K562 (cell line): ENCODE results near the gene SLC34A3. TPM values are rescaled to one million over a fixed set of nuclear protein-coding genes. Genes with fewer than 3 reads are reported as not detected.
A peak's percentile ranks its signal among the peaks of the same experiment; 100 is the strongest.

Experiments
- ATAC-seq: fragments of 200-7000 bp; cut with Tn5 transposase; 3 replicates; pipeline ENCODE4 v1.9.1; 2020; ENCODE audit warnings: moderate library complexity
- BruUV-seq: library from RNA; stranded (reverse); fragments of 400-500 nt; replicated peaks from 2 replicates; lab custom pipeline; 2021; lab: Mats Ljungman, UMichigan
- CTCF ChIA-PET: fragments of 300-600 bp; formaldehyde crosslinking; extraction: SDS; loops from one replicate; lab custom pipeline; 2021; ENCODE audit warnings: low intra/inter-chr PET ratio; lab: Yijun Ruan, JAX
- POLR2A ChIA-PET: fragments of 300-600, 350-650 bp; sonication (Branson Sonifier 250); formaldehyde crosslinking; extraction: SDS; loops from one replicate; lab custom pipeline; 2021; ENCODE audit warnings: antibody characterized with exemption, inconsistent platforms; lab: Yijun Ruan, JAX
- DNase-seq, 4 experiments: peaks; one replicate each; pipeline versions ENCODE4 v3.0.0 to v3.0.0-alpha.2; 2011 to 2018; ENCODE audit warnings: low spot score in 3 of 4, mixed read lengths in 3 of 4; ENCODE audit errors: extremely low read depth in 1 of 4
- FAIRE-seq: peaks from 2 replicates; lab custom pipeline; 2011; peaks lifted over from hg19 to GRCh38; lab: Jason Lieb, UNC
- H2AFZ ChIP-seq: 2 replicates; pipeline ENCODE4 v1.6.0; 2011; ENCODE audit warnings: low read depth, low read length, control low read depth, inconsistent platforms
- H3K27ac ChIP-seq: fragments of 200-600 bp; 3 replicates; pipeline ENCODE4 v1.8.0; 2011; ENCODE audit warnings: low read depth, mild to moderate bottlenecking, control low read depth, inconsistent platforms, low read length, moderate library complexity, mixed read lengths; ENCODE audit errors: extremely low read depth
- H3K27me3 ChIP-seq, 2 experiments: fragments of 300-600 bp in 1 of 2; 2 replicates in 1 of 2; 3 replicates in 1 of 2; pipeline versions ENCODE4 v1.6.0 to v1.8.0; 2011; ENCODE audit warnings: inconsistent platforms in 2 of 2, low read length in 2 of 2, mild to moderate bottlenecking in 1 of 2, mixed read lengths in 1 of 2, moderate library complexity in 1 of 2; ENCODE audit not compliant: control insufficient read depth in 2 of 2, insufficient read depth in 2 of 2
- H3K36me3 ChIP-seq: fragments of 300-600 bp; 3 replicates; pipeline ENCODE4 v1.8.0; 2011; ENCODE audit warnings: mild to moderate bottlenecking, low read length, inconsistent platforms; ENCODE audit not compliant: control insufficient read depth, insufficient read depth
- H3K4me1 ChIP-seq, 2 experiments: fragments of 200-600 bp in 1 of 2; replicated peaks in 1 of 2; 2 replicates in 1 of 2; 3 replicates in 1 of 2; pipeline versions ENCODE4 v1.5.1 to v1.8.0; 2011; ENCODE audit warnings: inconsistent platforms in 2 of 2, low read length in 2 of 2, mild to moderate bottlenecking in 1 of 2, mixed read lengths in 1 of 2, moderate library complexity in 1 of 2; ENCODE audit not compliant: control insufficient read depth in 2 of 2, insufficient read depth in 2 of 2
- H3K4me2 ChIP-seq: 2 replicates; pipeline ENCODE4 v1.6.1; 2011; ENCODE audit warnings: low read length, control low read depth, inconsistent platforms, mixed read lengths; ENCODE audit not compliant: insufficient read depth
- H3K4me3 ChIP-seq: fragments of 200-600 bp; sonication (generic), shearing (Covaris generic); 2 replicates; pipeline ENCODE4 v1.5.1; 2016; ENCODE audit warnings: control low read depth, inconsistent platforms
- H3K79me2 ChIP-seq: fragments of 200-600 bp; 3 replicates; pipeline ENCODE4 v1.8.0; 2011; ENCODE audit warnings: low read length, inconsistent platforms; ENCODE audit not compliant: control insufficient read depth, insufficient read depth
- H3K9ac ChIP-seq, 2 experiments: 2 replicates each; pipeline versions ENCODE4 v1.6.0 to v1.6.1; 2011; ENCODE audit warnings: low read depth in 2 of 2, low read length in 2 of 2, control low read depth in 1 of 2, inconsistent platforms in 1 of 2, mild to moderate bottlenecking in 1 of 2, mixed read lengths in 1 of 2; ENCODE audit not compliant: insufficient read depth in 1 of 2
- H3K9me1 ChIP-seq: one replicate; pipeline ENCODE4 v1.6.0; 2011; ENCODE audit warnings: inconsistent platforms, mild to moderate bottlenecking, low read length, moderate library complexity; ENCODE audit not compliant: control insufficient read depth, insufficient read depth
- H3K9me3 ChIP-seq: replicated peaks from 2 replicates; pipeline ENCODE4 v1.5.1; 2011; ENCODE audit warnings: low read depth, low read length, inconsistent platforms; ENCODE audit not compliant: control insufficient read depth, insufficient read depth
- H4K20me1 ChIP-seq: replicated peaks from 2 replicates; pipeline ENCODE4 v1.6.1; 2011; ENCODE audit warnings: low read length, inconsistent platforms, mixed read lengths; ENCODE audit not compliant: control insufficient read depth, insufficient read depth
- DPF2 ChIP-seq: fragments of 450-650 bp; IDR thresholded peaks from 2 replicates; pipeline ENCODE4 v1.6.1; 2016
- ELF4 ChIP-seq: fragments of 450-650 bp; formaldehyde crosslinking; IDR thresholded peaks from 2 replicates; pipeline ENCODE4 v1.4.0; 2022; ENCODE audit warnings: missing genetic modification characterization
- RBFOX2 ChIP-seq: fragments of 200-400 bp; formaldehyde crosslinking; IDR thresholded peaks from 2 replicates; pipeline ENCODE4 v1.6.1; 2017; ENCODE audit warnings: low read depth, mild to moderate bottlenecking, low read length, moderate library complexity
- SMARCB1 ChIP-seq: IDR thresholded peaks from 2 replicates; pipeline ENCODE4 v1.6.1; 2011; ENCODE audit warnings: improper control_type of control experiment, low read depth; ENCODE audit not compliant: insufficient read length
- ZZZ3 ChIP-seq: fragments of 450-650 bp; IDR thresholded peaks from 2 replicates; pipeline ENCODE4 v1.6.1; 2016; ENCODE audit warnings: antibody characterized with exemption, mild to moderate bottlenecking, moderate library complexity
- WGBS: fragments of 100-300 bp; shearing (Covaris generic); methylation state at CpG from one replicate; pipeline ENCODE4 v1.1.6; 2016; ENCODE audit warnings: low coverage, mixed read lengths; ENCODE audit not compliant: insufficient coverage; ENCODE audit errors: missing lambda C conversion rate; 5-methylcytosine and 5-hydroxymethylcytosine counted together
- in situ Hi-C: fragments of 300-500 bp; cut with MboI; formaldehyde crosslinking; loops from 4 replicates; pipeline ENCODE4 v1.15.0; 2018; ENCODE audit warnings: inconsistent platforms, mixed read lengths
- intact Hi-C: fragments of 100-400 bp; cut with micrococcal nuclease; formaldehyde crosslinking; loops from 2 replicates; pipeline ENCODE4 v1.14.2; 2022
- polyA plus RNA-seq, 8 experiments: library from polyadenylated mRNA; depleted of rRNA in 4 of 8; stranded (reverse) in 5 of 8; unstranded in 3 of 8; fragments of >200 nt; fragmentation: Nextera tagmentation in 2 of 8; fragmentation: Illumina TruSeq in 1 of 8; extraction: Ambion mirVana in 2 of 8; extraction: Trizol in 1 of 8; gene quantifications; 2 replicates each; pipeline versions ENCODE4 v1.2.1 to v1.2.3, GENCODE V29; 2011 to 2014; ENCODE audit warnings: inconsistent platforms in 1 of 8, missing spikeins in 1 of 8
- total RNA-seq, 7 experiments: library from RNA; depleted of rRNA in 6 of 7; stranded (reverse); fragments of >200 nt in 6 of 7; fragmentation: Illumina TruSeq in 2 of 7; extraction: Trizol in 2 of 7; gene quantifications; 2 replicates each; pipeline versions ENCODE4 v1.2.1 to v1.2.3, GENCODE V29; 2011 to 2021; ENCODE audit warnings: low replicate concordance in 1 of 7
- TF ChIP-seq, protein P1 (sequence below): IDR thresholded peaks from 2 replicates; pipeline ENCODE4 v1.6.1; 2011; ENCODE audit warnings: borderline replicate concordance, low read depth, mild to moderate bottlenecking, moderate library complexity, low read length; ENCODE audit not compliant: insufficient read depth, poor library complexity, severe bottlenecking

The SLC34A3 gene
- total and polyA plus RNA-seq, 9 of the 15 experiments (the other 6 are each of a cell fraction or from before 2014, with no cell fraction given), result not detected

DNA sequence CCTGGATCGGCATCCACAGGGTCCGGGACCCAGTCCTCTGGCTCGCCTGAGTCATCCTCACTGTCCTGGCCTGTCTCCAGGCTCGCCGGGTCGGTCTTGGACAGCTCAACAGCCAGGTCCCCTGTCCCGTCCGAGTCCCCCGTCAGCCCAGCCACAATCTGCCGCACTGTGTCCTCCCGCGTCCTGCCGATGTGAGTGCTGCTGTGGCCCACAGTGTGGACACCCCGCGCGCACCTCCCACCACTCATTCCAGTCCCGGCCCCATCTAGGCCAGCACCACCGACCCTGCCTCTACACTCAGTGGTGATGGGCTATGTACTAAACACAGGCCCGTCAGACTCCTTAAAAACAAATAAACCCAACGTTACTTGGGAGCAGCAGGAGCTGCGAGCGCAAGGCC, 49.0 kb upstream of the SLC34A3 start:
- H2AFZ ChIP-seq, result no peak overlapping the region
- peak overlapping the region in 1 of 2 experiments; percentile 13; a peak in 1 of 4 replicates for H3K9ac ChIP-seq
- H3K27ac ChIP-seq, result no peak overlapping the region
- FAIRE-seq (no peak), DNase-seq (no peak), ATAC-seq (no peak)
- peaks cover 7 to 74% of the 10 kb centered on the region in 2 experiments; a peak in 4 of 5 replicates for H3K4me1 ChIP-seq
- in situ Hi-C loops, result no loop called here
- H3K9me1 ChIP-seq, result no peaks in the 10 kb centered on the region
- no peak overlapping the region for H3K4me3 ChIP-seq
- WGBS, result 95% methylated on average over 22 of the region's 22 CpGs
- peaks cover 79% of the 10 kb centered on the region; the same call in 2 of the 3 replicates for H3K36me3 ChIP-seq
- 0 out of 2 replicates have a peak, but pooled peaks cover 4% of the 10 kb centered on the region for H4K20me1 ChIP-seq
- POLR2A ChIA-PET, result interaction anchor here (0.7 to 1.2 kb wide), 2 partner anchors 16 to 19 kb away, joined by 3 read pairs; no protein-coding TSS in a partner anchor
- no TSS peak for BruUV-seq
- intact Hi-C loops, result no loop called here
- H3K27me3 ChIP-seq, result no peaks in the 10 kb centered on the region
- no peak overlapping the region for H3K4me2 ChIP-seq
- no peaks in the 10 kb centered on the region for H3K9me3 ChIP-seq
- peak; percentile 42; the same call in 1 of the 2 replicates for TF ChIP-seq RBFOX2
- no peak for TF ChIP-seq ELF4
- TF ChIP-seq ZZZ3, result no peak
- TF ChIP-seq SMARCB1, result no peak
- TF ChIP-seq DPF2, result no peak
- TF ChIP-seq, protein P1, sequence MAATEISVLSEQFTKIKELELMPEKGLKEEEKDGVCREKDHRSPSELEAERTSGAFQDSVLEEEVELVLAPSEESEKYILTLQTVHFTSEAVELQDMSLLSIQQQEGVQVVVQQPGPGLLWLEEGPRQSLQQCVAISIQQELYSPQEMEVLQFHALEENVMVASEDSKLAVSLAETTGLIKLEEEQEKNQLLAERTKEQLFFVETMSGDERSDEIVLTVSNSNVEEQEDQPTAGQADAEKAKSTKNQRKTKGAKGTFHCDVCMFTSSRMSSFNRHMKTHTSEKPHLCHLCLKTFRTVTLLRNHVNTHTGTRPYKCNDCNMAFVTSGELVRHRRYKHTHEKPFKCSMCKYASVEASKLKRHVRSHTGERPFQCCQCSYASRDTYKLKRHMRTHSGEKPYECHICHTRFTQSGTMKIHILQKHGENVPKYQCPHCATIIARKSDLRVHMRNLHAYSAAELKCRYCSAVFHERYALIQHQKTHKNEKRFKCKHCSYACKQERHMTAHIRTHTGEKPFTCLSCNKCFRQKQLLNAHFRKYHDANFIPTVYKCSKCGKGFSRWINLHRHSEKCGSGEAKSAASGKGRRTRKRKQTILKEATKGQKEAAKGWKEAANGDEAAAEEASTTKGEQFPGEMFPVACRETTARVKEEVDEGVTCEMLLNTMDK, result no peak
- TF ChIP-seq, all 486 proteins: peak for 1
- peaks cover 7% of the 10 kb centered on the region for H3K79me2 ChIP-seq
- CTCF ChIA-PET, result no interaction called here
